Spleen (tissue), 11 donors: ENCODE results near the gene GUK1. TPM values are rescaled to one million over a fixed set of nuclear protein-coding genes. Genes with fewer than 3 reads are reported as not detected.

Experiments used
- DNase-seq: peaks from one replicate; pipeline ENCODE4 v3.0.0-alpha.2; 2020
- H3K27ac ChIP-seq, 8 donors: fragments of 200-600 bp; sonication (generic) in 7 of 8; 1 replicate in 4 of 8; 2 replicates in 4 of 8; pipeline versions ENCODE4 v1.5.0 to v1.8.0; 2016 to 2021; ENCODE audit warnings: inconsistent platforms in 4 of 8, mild to moderate bottlenecking in 4 of 8, moderate library complexity in 1 of 8
- H3K27me3 ChIP-seq, 7 donors: fragments of 200-600 bp; sonication (generic) in 6 of 7; replicated peaks in 1 of 7; 1 replicate in 4 of 7; 2 replicates in 3 of 7; pipeline versions ENCODE4 v1.5.0 to v1.8.0; 2016 to 2021; ENCODE audit warnings: inconsistent platforms in 3 of 7, mild to moderate bottlenecking in 1 of 7
- H3K36me3 ChIP-seq, 6 donors: fragments of 200-600 bp; sonication (generic) in 5 of 6; 1 replicate in 4 of 6; 2 replicates in 2 of 6; pipeline versions ENCODE4 v1.5.0 to v1.8.0; 2016 to 2021; ENCODE audit warnings: inconsistent platforms in 2 of 6
- H3K4me1 ChIP-seq, 6 donors: fragments of 200-600 bp; sonication (generic) in 5 of 6; 1 replicate in 3 of 6; 2 replicates in 3 of 6; pipeline versions ENCODE4 v1.5.0 to v1.8.0; 2016 to 2021; ENCODE audit warnings: inconsistent platforms in 3 of 6
- H3K4me3 ChIP-seq, 8 donors: fragments of 200-600 bp; sonication (generic) in 7 of 8; 1 replicate in 4 of 8; 2 replicates in 4 of 8; pipeline versions ENCODE4 v1.5.0 to v1.8.0; 2016 to 2021; ENCODE audit warnings: inconsistent platforms in 4 of 8, mild to moderate bottlenecking in 4 of 8, moderate library complexity in 2 of 8
- H3K9me3 ChIP-seq, 8 donors: fragments of 200-600 bp; sonication (generic) in 7 of 8; 1 replicate in 4 of 8; 2 replicates in 4 of 8; pipeline versions ENCODE4 v1.5.0 to v1.8.0; 2016 to 2021; ENCODE audit warnings: inconsistent platforms in 4 of 8
- CTCF ChIP-seq, 11 experiments: fragments of 200-600 bp in 7 of 11; fragments of 450-650 bp in 4 of 11; sonication (generic) in 4 of 11; IDR thresholded peaks in 8 of 11; conservative IDR thresholded peaks in 3 of 11; 1 replicate in 7 of 11; 2 replicates in 4 of 11; pipeline versions ENCODE4 v1.4.0 to v1.8.0; 2016 to 2021; ENCODE audit warnings: antibody characterized with exemption in 11 of 11, inconsistent platforms in 4 of 11, mild to moderate bottlenecking in 1 of 11
- POLR2A ChIP-seq, 3 donors: fragments of 450-650 bp; IDR thresholded peaks; one replicate each; pipeline ENCODE4 v1.5.1; 2017; ENCODE audit warnings: antibody characterized with exemption in 3 of 3, mild to moderate bottlenecking in 1 of 3
- POLR2AphosphoS5 ChIP-seq, 3 donors: sonication (generic); formaldehyde crosslinking; IDR thresholded peaks; one replicate each; pipeline ENCODE4 v1.5.1; 2017; ENCODE audit warnings: antibody characterized with exemption in 3 of 3
- WGBS, 5 donors: extraction: QIAGEN DNeasy Blood & Tissue Kit in 3 of 5; methylation state at CpG; one replicate each; pipeline versions ENCODE4 v1.1.5 to v1.1.7; 2013 to 2018; 5-methylcytosine and 5-hydroxymethylcytosine counted together
- intact Hi-C: fragments of 100-400 bp; cut with DNase I; formaldehyde crosslinking; loops from one replicate; pipeline ENCODE4 v1.15.0; 2023; ENCODE audit warnings: low total_unique reads
- polyA plus RNA-seq, 3 donors: library from polyadenylated mRNA; stranded (reverse); fragments of 200-250 nt; gene quantifications; one replicate each; pipeline ENCODE4 v1.2.1, GENCODE V29; 2013
- total RNA-seq, 7 donors: library from RNA; depleted of rRNA in 3 of 7; stranded (reverse); fragments of >200 nt in 3 of 7; fragmentation: NEBNext Ultra II Directional in 4 of 7; extraction: Animal tissue kit (Norgen Biotek cat#: 25700) in 4 of 7; gene quantifications; one replicate each; pipeline versions ENCODE4 v1.1.0 to v1.2.1, GENCODE V29; 2016 to 2021
- donor health status: healthy with polysubstance abuse.
- donor health status: DM: no; HTN: no; CAD: no; lungs with moderate emphysema.
- donor health status: DM: no; HTN: no; CAD: no.
- donor health status: Bipolar disorder and iron deficiency.
- donor health status: healthy.
- donor health status: DM: no; HTN: no; CAD: no.
- donor health status: DM: yes; HTN: yes; CAD: no.

GUK1 gene
- total and polyA plus RNA-seq, 10 donors: 167 to 499 (median 199) TPM

DNA sequence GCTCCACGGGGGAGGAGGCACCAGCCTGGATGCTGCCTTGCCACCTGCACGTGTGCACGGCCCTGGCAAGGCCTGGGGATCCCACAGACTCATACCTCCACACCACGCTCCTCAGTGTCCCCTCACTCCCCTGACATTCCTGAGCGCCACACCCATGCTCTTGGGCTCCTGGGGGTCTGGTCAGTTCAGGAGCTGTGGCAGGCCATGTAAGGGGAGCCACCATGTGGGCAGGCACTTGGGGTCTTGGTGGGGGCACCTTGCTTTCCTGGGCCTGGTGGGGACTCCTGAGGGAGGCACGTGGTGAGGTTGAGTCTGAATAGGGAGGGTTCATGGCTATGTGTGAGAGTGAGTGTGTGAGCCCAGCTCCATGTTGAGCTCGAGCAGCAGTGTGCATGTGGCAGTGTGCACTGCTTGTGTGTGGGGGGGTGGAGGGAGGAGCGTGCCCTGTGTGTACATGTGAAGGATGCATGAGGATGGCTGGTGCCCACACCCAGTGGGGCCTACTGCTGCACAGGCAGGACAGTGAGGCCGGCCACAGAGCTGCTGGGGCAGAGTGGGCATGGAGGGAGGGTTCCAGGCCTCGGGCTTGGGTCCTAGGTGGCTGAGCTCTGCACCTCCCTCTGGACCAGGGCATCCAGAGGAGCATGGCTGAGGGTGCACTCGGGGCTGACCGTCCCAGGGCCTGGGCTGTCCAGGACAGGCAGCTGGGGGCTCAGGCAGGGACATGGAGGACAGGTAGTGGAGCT, 11.3 kb downstream of the GUK1 start:
- Histone ChIP-seq H3K36me3 (peaks cover 0 to 42% (median 33%) of the 10 kb centered on the region in 6 donors), H3K4me1 (peaks cover 15 to 61% (median 40%) of the 10 kb centered on the region in 6 donors)
- intact Hi-C loops: no loop called here

DNA sequence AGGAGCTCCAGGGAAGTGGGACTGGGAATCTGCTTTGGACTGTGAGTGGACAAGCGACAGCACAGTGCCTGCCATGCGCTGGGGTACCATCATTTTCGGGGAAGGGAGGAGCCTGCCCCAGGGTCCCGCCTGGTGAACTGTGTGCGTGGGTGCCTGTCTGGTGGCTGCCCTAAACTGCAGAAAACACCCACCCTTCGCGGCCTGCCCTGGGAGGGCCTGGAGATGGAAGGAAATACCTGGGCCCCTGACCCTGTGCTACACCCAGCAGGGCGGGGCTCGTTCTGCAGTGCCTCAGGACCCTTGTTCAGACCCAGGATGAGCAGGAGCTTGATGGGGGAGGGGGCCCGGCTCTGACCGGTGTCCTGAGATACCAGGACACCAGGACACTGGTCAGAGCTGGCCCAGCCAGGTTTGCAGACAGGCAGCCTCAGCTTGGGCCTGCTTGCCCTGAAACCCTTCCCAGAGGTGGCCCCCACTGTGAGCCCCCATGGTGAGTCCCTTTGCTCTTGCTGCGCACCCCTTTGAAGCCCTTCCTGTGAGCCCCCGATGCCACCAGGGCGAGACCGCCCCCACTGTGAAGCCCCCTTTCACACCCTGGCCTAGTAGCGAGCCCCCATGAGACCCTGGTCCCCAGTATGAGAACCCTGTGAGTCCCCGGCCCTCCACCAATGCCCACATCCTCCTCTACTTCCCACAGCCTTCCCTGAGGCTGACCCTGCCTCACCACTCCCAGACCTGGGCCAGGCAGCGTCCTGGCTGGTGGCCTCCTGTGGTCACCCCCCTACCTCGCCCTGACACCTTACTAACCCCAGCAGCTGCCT, 12.2 kb downstream of the GUK1 start:
- peak; percentile 59 for DNase-seq
- peak overlapping the region in 3 of 8 donors; percentile 72 to 81 (median 78) for H3K27ac ChIP-seq
- intact Hi-C loops: no loop called here
- peaks cover 15 to 64% (median 45%) of the 10 kb centered on the region in 6 donors for H3K4me1 ChIP-seq
- H3K9me3 ChIP-seq: no peaks in the 10 kb centered on the region
- no peak overlapping the region for H3K4me3 ChIP-seq
- no peak for TF ChIP-seq POLR2A (IDR thresholded peaks at IDR 0.05)
- no peak for TF ChIP-seq POLR2AphosphoS5 (IDR thresholded peaks at IDR 0.05)
- no peak for TF ChIP-seq CTCF (IDR thresholded peaks at IDR 0.05 in 8 of 11, conservative IDR thresholded peaks at IDR 0.05 in 3 of 11)
- peaks cover 0 to 11% (median 0%) of the 10 kb centered on the region in 7 donors for H3K27me3 ChIP-seq
- H3K36me3 ChIP-seq: peaks cover 0 to 33% (median 24%) of the 10 kb centered on the region in 6 donors
- WGBS, 5 donors: 89 to 92% (median 91%) methylated on average over 16 to 19 of the region's 19 CpGs

More for the DNA sequence above, 11.3 kb downstream of the GUK1 start:
- TF ChIP-seq POLR2A (IDR thresholded peaks at IDR 0.05) (no peak), POLR2AphosphoS5 (IDR thresholded peaks at IDR 0.05) (peak in 1 of 3 donors; percentile 2)
- H3K27me3 ChIP-seq: peaks cover 0 to 1% (median 0%) of the 10 kb centered on the region in 7 donors
- no peaks in the 10 kb centered on the region for H3K9me3 ChIP-seq
- H3K27ac ChIP-seq: peak overlapping the region in 6 of 8 donors; percentile 69 to 81 (median 77)
- no peak for DNase-seq
- H3K4me3 ChIP-seq: no peak overlapping the region
- WGBS, 5 donors: 61 to 95% (median 81%) methylated on average over 9 to 12 of the region's 12 CpGs

DNA sequence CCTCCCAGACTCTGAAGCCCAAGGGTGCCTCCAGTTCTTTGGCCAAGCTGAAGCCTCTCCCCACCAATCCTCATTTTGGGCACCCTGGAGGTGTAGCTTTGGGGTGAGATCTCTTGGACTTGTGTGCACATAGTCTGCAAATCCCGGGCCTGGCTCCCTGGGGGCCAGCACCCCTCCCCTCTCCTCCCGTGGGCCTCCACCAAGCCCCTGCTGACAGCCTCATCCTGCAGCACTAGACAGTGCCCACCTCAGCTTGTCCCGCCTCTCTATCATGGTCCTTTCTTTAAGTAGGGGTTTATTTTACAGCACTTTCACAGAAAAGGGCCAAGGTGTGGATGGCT, 12.8 kb downstream of the GUK1 start:
- H3K27ac ChIP-seq: peak overlapping the region in 1 of 8 donors; percentile 81

More for the DNA sequence above, 12.8 kb downstream of the GUK1 start:
- H3K27me3 ChIP-seq: peaks cover 0 to 14% (median 0%) of the 10 kb centered on the region in 7 donors
- TF ChIP-seq CTCF (IDR thresholded peaks at IDR 0.05 in 8 of 11, conservative IDR thresholded peaks at IDR 0.05 in 3 of 11): no peak
- H3K36me3 ChIP-seq: peaks cover 0 to 27% (median 19%) of the 10 kb centered on the region in 6 donors
- DNase-seq: peak; percentile 72
- H3K9me3 ChIP-seq: no peaks in the 10 kb centered on the region
- peaks cover 14 to 63% (median 45%) of the 10 kb centered on the region in 6 donors for H3K4me1 ChIP-seq
- 73 to 90% (median 85%) methylated on average over 3 of the region's 3 CpGs for WGBS, 5 donors
- no peak overlapping the region for H3K4me3 ChIP-seq
- intact Hi-C loops: no loop called here
